ENCODE results near the gene SLC24A3.

SLC24A3 gene

GRCh38 chr20:19304886-19305415 is 92.5 kb downstream of the SLC24A3 start:
- no peak for DNase-seq

- DNase-seq = no peak
Measured at GRCh38 chr20:19308146-19308545, 95.7 kb downstream of the SLC24A3 start.

GRCh38 chr20:19310541-19310940 is 98.1 kb downstream of the SLC24A3 start:
- no peak for DNase-seq

- no peak for DNase-seq
Measured at GRCh38 chr20:19313342-19314069, 101.1 kb downstream of the SLC24A3 start.

GRCh38 chr20:19314621-19315020 is 102.2 kb downstream of the SLC24A3 start:
- DNase-seq = no peak

GRCh38 chr20:19317237-19318069 is 105.0 kb downstream of the SLC24A3 start:
- no peak for DNase-seq

- DNase-seq = no peak
Measured at GRCh38 chr20:19318610-19319009, 106.2 kb downstream of the SLC24A3 start.

- no peak for DNase-seq
Measured at GRCh38 chr20:19320005-19320404, 107.6 kb downstream of the SLC24A3 start.

- no peak for DNase-seq
Measured at GRCh38 chr20:19321176-19321575, 108.7 kb downstream of the SLC24A3 start.

GRCh38 chr20:19322061-19322985 is 109.9 kb downstream of the SLC24A3 start:
- no peak for DNase-seq

- no peak for DNase-seq
Measured at GRCh38 chr20:19327401-19327800, 115.0 kb downstream of the SLC24A3 start.

GRCh38 chr20:19328676-19329075 is 116.2 kb downstream of the SLC24A3 start:
- no peak for DNase-seq

GRCh38 chr20:19330038-19330437 is 117.6 kb downstream of the SLC24A3 start:
- no peak for DNase-seq

- no peak for DNase-seq
Measured at GRCh38 chr20:19330731-19331130, 118.3 kb downstream of the SLC24A3 start.

GRCh38 chr20:19333563-19333962 is 121.1 kb downstream of the SLC24A3 start:
- no peak for DNase-seq

- DNase-seq = no peak
Measured at GRCh38 chr20:19335341-19335740, 122.9 kb downstream of the SLC24A3 start.

GRCh38 chr20:19335916-19336315 is 123.5 kb downstream of the SLC24A3 start:
- DNase-seq = no peak

GRCh38 chr20:19336631-19337030 is 124.2 kb downstream of the SLC24A3 start:
- no peak for DNase-seq

- DNase-seq = no peak
Measured at GRCh38 chr20:19338380-19338779, 125.9 kb downstream of the SLC24A3 start.

GRCh38 chr20:19338960-19339359 is 126.5 kb downstream of the SLC24A3 start:
- no peak for DNase-seq

- DNase-seq = no peak
Measured at GRCh38 chr20:19341348-19342053, 129.1 kb downstream of the SLC24A3 start.

GRCh38 chr20:19344341-19344740 is 131.9 kb downstream of the SLC24A3 start:
- DNase-seq = no peak
